PC-3 (cell line): ENCODE measurements around the gene USH2A. TPM values are rescaled to one million over a fixed set of nuclear protein-coding genes. Genes with fewer than 3 reads are reported as not detected.

Source experiments
- ATAC-seq: fragments of 200-7000 bp; cut with Tn5 transposase; 2 replicates; pipeline ENCODE4 v1.9.1; 2020; ENCODE audit warnings: mild to moderate bottlenecking, moderate library complexity
- BruUV-seq: library from RNA; stranded (reverse); fragments of 400-500 nt; replicated peaks from 2 replicates; lab custom pipeline; 2021; lab: Mats Ljungman, UMichigan
- CTCF ChIA-PET: fragments of 300-600 bp; sonication (Branson Sonifier 250); formaldehyde crosslinking; loops from one replicate; lab custom pipeline; 2022; ENCODE audit warnings: antibody characterized with exemption; lab: Charles Lee
- POLR2A ChIA-PET: fragments of 300-600 bp; sonication (Branson Sonifier 250); formaldehyde crosslinking; loops from one replicate; lab custom pipeline; 2022; ENCODE audit warnings: antibody characterized with exemption; ENCODE audit not compliant: unreplicated experiment; lab: Charles Lee
- DNase-seq: peaks from one replicate; pipeline ENCODE4 v3.0.0-alpha.2; 2015
- H2AFZ ChIP-seq: fragments of 300-600 bp; sonication (generic); 2 replicates; pipeline ENCODE4 v1.6.0; 2016; ENCODE audit warnings: antibody characterized with exemption, low read length
- H3F3A ChIP-seq: fragments of 300-600 bp; sonication (generic); one replicate; pipeline ENCODE4 v1.6.0; 2017; ENCODE audit warnings: antibody characterized with exemption, low read length, control low read depth, mild to moderate bottlenecking; ENCODE audit not compliant: unreplicated experiment
- H3K27ac ChIP-seq: fragments of 300-600 bp; sonication (generic); 2 replicates; pipeline ENCODE4 v1.5.1; 2016; ENCODE audit warnings: mild to moderate bottlenecking, low read length
- H3K27me3 ChIP-seq: fragments of 300-600 bp; sonication (generic); 2 replicates; pipeline ENCODE4 v1.6.1; 2016; ENCODE audit warnings: low read length, mixed read lengths
- H3K36me3 ChIP-seq: fragments of 300-600 bp; sonication (generic); 2 replicates; pipeline ENCODE4 v1.6.1; 2016; ENCODE audit warnings: low read depth, mixed run types, low read length, mixed read lengths
- H3K4me1 ChIP-seq: fragments of 300-600 bp; sonication (generic); 2 replicates; pipeline ENCODE4 v1.5.1; 2016; ENCODE audit warnings: low read length; ENCODE audit not compliant: insufficient read depth
- H3K4me2 ChIP-seq: fragments of 300-600 bp; sonication (generic); 2 replicates; pipeline ENCODE4 v1.6.0; 2016; ENCODE audit warnings: low read length
- H3K4me3 ChIP-seq: fragments of 300-600 bp; sonication (generic); 2 replicates; pipeline ENCODE4 v1.5.1; 2016; ENCODE audit warnings: mild to moderate bottlenecking, low read length, mixed read lengths
- H3K79me2 ChIP-seq: fragments of 300-600 bp; sonication (generic); 2 replicates; pipeline ENCODE4 v1.6.1; 2017; ENCODE audit warnings: low read length, mixed read lengths
- H3K9ac ChIP-seq: fragments of 300-600 bp; sonication (generic); 2 replicates; pipeline ENCODE4 v1.6.0; 2016; ENCODE audit warnings: mild to moderate bottlenecking, low read length
- H3K9me2 ChIP-seq: fragments of 300-600 bp; sonication (generic); replicated peaks from 2 replicates; pipeline ENCODE4 v1.6.1; 2016; ENCODE audit warnings: mixed run types, low read length, mixed read lengths
- H3K9me3 ChIP-seq: fragments of 300-600 bp; sonication (generic); 2 replicates; pipeline ENCODE4 v1.6.1; 2016; ENCODE audit warnings: low read length, mixed read lengths
- H4K20me1 ChIP-seq: fragments of 300-600 bp; sonication (generic); 2 replicates; pipeline ENCODE4 v1.6.1; 2016; ENCODE audit warnings: low read length, mixed read lengths
- EZH2 ChIP-seq: fragments of 300-600 bp; sonication (generic); IDR thresholded peaks from one replicate; pipeline ENCODE4 v1.6.1; 2017; ENCODE audit warnings: antibody characterized with exemption, mild to moderate bottlenecking, low read length; ENCODE audit not compliant: unreplicated experiment
- EZH2phosphoT487 ChIP-seq: fragments of 300-600 bp; sonication (generic); IDR thresholded peaks from 2 replicates; pipeline ENCODE4 v1.6.1; 2018; ENCODE audit warnings: mild to moderate bottlenecking, antibody characterized with exemption, low read length, borderline replicate concordance
- intact Hi-C: fragments of 100-400 bp; cut with micrococcal nuclease; formaldehyde crosslinking; loops from 2 replicates; pipeline ENCODE4 v1.9.0; 2023
- total RNA-seq: library from RNA; depleted of rRNA; stranded (reverse); fragments of >200 nt; gene quantifications from 2 replicates; pipeline ENCODE4 v1.2.3, GENCODE V29; 2014
- TF ChIP-seq, protein P1 (sequence below): fragments of 300-600 bp; sonication (generic); conservative IDR thresholded peaks from 2 replicates; pipeline ENCODE4 v1.5.1; 2017; ENCODE audit warnings: antibody characterized with exemption, low read depth, mild to moderate bottlenecking, low read length

USH2A gene
- total RNA-seq, 1 experiment from 2014 or later = not detected

DNA sequence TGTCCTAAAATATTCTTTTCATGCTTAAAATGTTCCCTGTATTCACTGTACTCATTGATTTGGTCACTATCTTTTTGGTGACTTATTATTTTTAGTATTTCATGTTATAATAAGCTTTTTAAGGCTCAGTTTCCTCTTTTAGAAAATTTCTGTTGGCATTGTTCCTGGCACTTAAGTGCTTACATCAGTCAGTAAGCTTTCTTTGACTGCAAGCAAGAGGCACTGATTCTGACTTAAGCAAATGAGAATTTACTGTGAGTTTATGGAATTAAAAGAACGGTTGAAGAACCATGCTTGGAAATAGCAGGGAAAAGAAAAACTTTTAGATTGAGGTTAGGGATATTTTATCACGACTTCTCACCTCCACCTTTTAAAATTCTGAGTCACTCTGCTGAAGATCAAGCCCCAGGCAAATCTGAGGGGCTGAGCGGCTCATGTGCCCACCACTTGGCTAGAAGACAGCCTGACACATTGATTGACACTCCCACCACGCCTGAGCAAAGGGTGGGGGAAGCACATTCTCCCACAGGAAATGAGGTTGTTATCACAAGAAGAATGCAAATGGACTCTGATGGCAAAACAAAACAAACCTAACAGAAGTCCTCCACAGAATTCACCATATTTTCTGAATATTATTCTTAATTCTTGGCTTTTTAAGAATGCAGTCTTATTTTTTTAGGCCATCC lies 753.3 kb downstream of the USH2A start:
- H3K9me3 ChIP-seq = no peaks in the 10 kb centered on the region
- DNase-seq (no peak), ATAC-seq (no peak)
- POLR2A ChIA-PET = no interaction called here
- no peak overlapping the region for H3K9ac ChIP-seq
- peaks cover 44% of the 10 kb centered on the region for H3K27me3 ChIP-seq
- CTCF ChIA-PET = no interaction called here
- no peaks in the 10 kb centered on the region for H3K9me2 ChIP-seq
- no peaks in the 10 kb centered on the region for H3K79me2 ChIP-seq
- TF ChIP-seq, protein P1, sequence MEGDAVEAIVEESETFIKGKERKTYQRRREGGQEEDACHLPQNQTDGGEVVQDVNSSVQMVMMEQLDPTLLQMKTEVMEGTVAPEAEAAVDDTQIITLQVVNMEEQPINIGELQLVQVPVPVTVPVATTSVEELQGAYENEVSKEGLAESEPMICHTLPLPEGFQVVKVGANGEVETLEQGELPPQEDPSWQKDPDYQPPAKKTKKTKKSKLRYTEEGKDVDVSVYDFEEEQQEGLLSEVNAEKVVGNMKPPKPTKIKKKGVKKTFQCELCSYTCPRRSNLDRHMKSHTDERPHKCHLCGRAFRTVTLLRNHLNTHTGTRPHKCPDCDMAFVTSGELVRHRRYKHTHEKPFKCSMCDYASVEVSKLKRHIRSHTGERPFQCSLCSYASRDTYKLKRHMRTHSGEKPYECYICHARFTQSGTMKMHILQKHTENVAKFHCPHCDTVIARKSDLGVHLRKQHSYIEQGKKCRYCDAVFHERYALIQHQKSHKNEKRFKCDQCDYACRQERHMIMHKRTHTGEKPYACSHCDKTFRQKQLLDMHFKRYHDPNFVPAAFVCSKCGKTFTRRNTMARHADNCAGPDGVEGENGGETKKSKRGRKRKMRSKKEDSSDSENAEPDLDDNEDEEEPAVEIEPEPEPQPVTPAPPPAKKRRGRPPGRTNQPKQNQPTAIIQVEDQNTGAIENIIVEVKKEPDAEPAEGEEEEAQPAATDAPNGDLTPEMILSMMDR = no peak
- TF ChIP-seq EZH2phosphoT487 (no peak), EZH2 (no peak)
- no peaks in the 10 kb centered on the region for H3K36me3 ChIP-seq
- no peaks in the 10 kb centered on the region for H3K4me1 ChIP-seq
- H3K4me2 ChIP-seq = no peak overlapping the region
- H4K20me1 ChIP-seq = no peaks in the 10 kb centered on the region
- intact Hi-C loops = no loop called here
- BruUV-seq = no TSS peak
- no peak overlapping the region for H3K4me3 ChIP-seq
- H2AFZ ChIP-seq = no peak overlapping the region
- H3K27ac ChIP-seq = no peak overlapping the region
- H3F3A ChIP-seq = no peaks in the 10 kb centered on the region

DNA sequence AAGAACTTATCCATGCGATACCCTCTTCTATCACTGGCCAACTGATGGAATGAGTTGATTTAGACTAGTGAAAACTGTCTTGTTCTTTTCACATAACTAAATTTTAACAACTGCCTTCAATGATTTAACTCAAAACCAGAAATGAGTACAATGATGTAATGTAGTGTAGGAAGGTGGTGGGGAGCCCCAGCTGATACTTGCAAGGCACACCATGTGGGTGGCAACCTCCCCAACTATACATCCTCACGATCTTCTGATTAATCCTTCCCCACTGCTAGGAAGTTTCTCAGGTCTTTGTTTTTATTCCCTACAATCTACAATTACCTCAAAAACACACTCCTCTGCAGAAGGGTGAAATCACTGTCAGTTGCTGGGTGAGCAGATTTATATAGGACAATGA lies 755.5 kb downstream of the USH2A start:
- no peak for TF ChIP-seq EZH2
- no peak for TF ChIP-seq EZH2phosphoT487
- TF ChIP-seq, protein P1 = no peak
- Histone ChIP-seq H4K20me1 (no peaks in the 10 kb centered on the region), H3K4me1 (no peaks in the 10 kb centered on the region), H3K27me3 (peaks cover 56% of the 10 kb centered on the region), H2AFZ (no peak overlapping the region), H3K79me2 (no peaks in the 10 kb centered on the region), H3F3A (no peaks in the 10 kb centered on the region), H3K9ac (no peak overlapping the region), H3K9me3 (no peaks in the 10 kb centered on the region), H3K27ac (no peak overlapping the region), H3K4me3 (no peak overlapping the region), H3K36me3 (no peaks in the 10 kb centered on the region), H3K9me2 (no peaks in the 10 kb centered on the region), H3K4me2 (no peak overlapping the region)
- no peak for ATAC-seq
- intact Hi-C loops = no loop called here
- ChIA-PET POLR2A (no interaction called here), CTCF (no interaction called here)
- no TSS peak for BruUV-seq
- DNase-seq = no peak

DNA sequence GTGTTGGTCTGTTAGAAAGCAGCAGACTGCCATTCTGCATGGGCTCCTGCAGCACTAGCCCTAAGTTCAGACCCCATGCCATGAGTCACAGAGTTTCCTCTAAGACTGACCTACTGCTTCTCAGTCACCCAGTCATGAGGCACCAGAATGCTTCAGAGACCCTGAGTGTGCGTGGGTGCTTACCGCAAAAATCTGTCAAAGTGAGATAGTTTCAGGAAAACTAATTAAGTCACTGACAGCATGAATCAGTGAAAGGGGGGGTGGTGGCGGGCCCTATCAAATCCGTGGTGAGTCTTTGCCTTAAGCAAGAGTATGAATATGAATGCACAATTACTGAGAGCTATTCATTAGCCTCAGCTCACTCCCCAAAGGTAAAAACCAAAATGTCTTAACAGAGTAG lies 758.0 kb downstream of the USH2A start:
- intact Hi-C loops = no loop called here
- H3K79me2 ChIP-seq = no peaks in the 10 kb centered on the region
- H3K27ac ChIP-seq = no peak overlapping the region
- H2AFZ ChIP-seq = no peak overlapping the region
- H3K36me3 ChIP-seq = no peaks in the 10 kb centered on the region
- H3K4me2 ChIP-seq = no peak overlapping the region
- ChIA-PET POLR2A (no interaction called here), CTCF (no interaction called here)
- no peaks in the 10 kb centered on the region for H4K20me1 ChIP-seq
- H3F3A ChIP-seq = no peaks in the 10 kb centered on the region
- no peak; the same call in 1 of the 2 replicates for ATAC-seq
- H3K9me3 ChIP-seq = no peaks in the 10 kb centered on the region
- no peak overlapping the region for H3K9ac ChIP-seq
- no peak overlapping the region for H3K4me3 ChIP-seq
- no peak for DNase-seq
- no peaks in the 10 kb centered on the region for H3K9me2 ChIP-seq
- no peaks in the 10 kb centered on the region for H3K4me1 ChIP-seq
- TF ChIP-seq, protein P1 = no peak
- TF ChIP-seq EZH2phosphoT487 (no peak), EZH2 (no peak)
- peaks cover 58% of the 10 kb centered on the region for H3K27me3 ChIP-seq
- no TSS peak for BruUV-seq
